Uterus (tissue), 4 donors: Measurements from ENCODE around the gene TDG. TPM values are rescaled to one million over a fixed set of nuclear protein-coding genes. Genes with fewer than 3 reads are reported as not detected.

Experiments
- DNase-seq, 2 donors: peaks; one replicate each; pipeline ENCODE4 v3.0.0-alpha.2; 2019 to 2020
- H3K27ac ChIP-seq, 2 donors: fragments of 200-600 bp; sonication (generic); 1 replicate in 1 of 2; 2 replicates in 1 of 2; pipeline ENCODE4 v1.5.1; 2016 to 2018
- H3K27me3 ChIP-seq, 2 donors: fragments of 200-600 bp; sonication (generic); one replicate each; pipeline ENCODE4 v1.5.1; 2018 to 2019; ENCODE audit warnings: control low read depth in 1 of 2
- H3K36me3 ChIP-seq, 2 donors: fragments of 200-600 bp; sonication (generic); one replicate each; pipeline ENCODE4 v1.5.1; 2019; ENCODE audit warnings: control low read depth in 1 of 2
- H3K4me1 ChIP-seq, 2 donors: fragments of 200-600 bp; sonication (generic); one replicate each; pipeline ENCODE4 v1.5.1; 2018 to 2019; ENCODE audit warnings: control low read depth in 1 of 2
- H3K4me3 ChIP-seq, 2 donors: fragments of 200-600 bp; sonication (generic); 1 replicate in 1 of 2; 2 replicates in 1 of 2; pipeline ENCODE4 v1.5.1; 2018 to 2019; ENCODE audit warnings: mild to moderate bottlenecking in 1 of 2
- H3K9me3 ChIP-seq, 2 donors: fragments of 200-600 bp; sonication (generic); one replicate each; pipeline ENCODE4 v1.5.1; 2019; ENCODE audit warnings: control low read depth in 1 of 2
- CTCF ChIP-seq, 4 experiments: fragments of 200-600 bp in 2 of 4; fragments of 450-650 bp in 2 of 4; sonication (generic) in 2 of 4; IDR thresholded peaks; one replicate each; pipeline ENCODE4 v1.5.1; 2016 to 2019; ENCODE audit warnings: antibody characterized with exemption in 4 of 4, mild to moderate bottlenecking in 2 of 4, moderate library complexity in 1 of 4
- POLR2A ChIP-seq, 2 donors: fragments of 450-650 bp; IDR thresholded peaks; one replicate each; pipeline ENCODE4 v1.6.1; 2016; ENCODE audit warnings: antibody characterized with exemption in 2 of 2, mild to moderate bottlenecking in 1 of 2, moderate library complexity in 1 of 2
- intact Hi-C: fragments of 100-400 bp; cut with DNase I; formaldehyde crosslinking; loops from one replicate; pipeline ENCODE4 v1.15.1; 2023; ENCODE audit warnings: low total_unique reads
- total RNA-seq, 4 donors: library from RNA; depleted of rRNA in 3 of 4; stranded (reverse); fragments of >200 nt in 3 of 4; gene quantifications; one replicate each; pipeline versions ENCODE4 v1.1.0 to v1.2.4, GENCODE V29; 2014 to 2023
- donor health status: DM: yes; HTN: yes; CAD: no.

Gene TDG
- total RNA-seq, 4 donors from 2014 or later: 8.7 to 46.3 (median 19.9) TPM

- H3K36me3 ChIP-seq: no peaks in the 10 kb centered on the region
- DNase-seq: no peak
- no peaks in the 10 kb centered on the region for H3K9me3 ChIP-seq
- intact Hi-C loops: loop anchor here (5.0 kb wide), 1 partner anchor 91 kb away; no protein-coding TSS in a partner anchor
- TF ChIP-seq POLR2A (IDR thresholded peaks at IDR 0.05): no peak
- no peak for TF ChIP-seq CTCF (IDR thresholded peaks at IDR 0.05)
- peaks cover 3 to 4% of the 10 kb centered on the region in 2 donors for H3K4me1 ChIP-seq
- H3K27me3 ChIP-seq: no peaks in the 10 kb centered on the region
- H3K4me3 ChIP-seq: peak overlapping the region; percentile 92 to 99
- peak overlapping the region; percentile 90 to 95 for H3K27ac ChIP-seq
These were observed 1.1 kb downstream of the TDG start for GRCh38 chr12:103966736-103967135.

GRCh38 chr12:103969391-103969790 is 3.7 kb downstream of the TDG start:
- H3K36me3 ChIP-seq: no peaks in the 10 kb centered on the region
- intact Hi-C loops: loop anchor here (5.0 kb wide), 1 partner anchor 88 kb away; no protein-coding TSS in a partner anchor
- TF ChIP-seq CTCF (IDR thresholded peaks at IDR 0.05) (no peak), POLR2A (IDR thresholded peaks at IDR 0.05) (no peak)
- DNase-seq: no peak
- H3K27ac ChIP-seq: no peak overlapping the region
- no peak overlapping the region for H3K4me3 ChIP-seq
- peaks cover 4 to 5% of the 10 kb centered on the region in 2 donors for H3K4me1 ChIP-seq
- H3K9me3 ChIP-seq: no peaks in the 10 kb centered on the region
- H3K27me3 ChIP-seq: no peaks in the 10 kb centered on the region

GRCh38 chr12:103973909-103974308 is 8.2 kb downstream of the TDG start:
- no peaks in the 10 kb centered on the region for H3K27me3 ChIP-seq
- H3K36me3 ChIP-seq: no peaks in the 10 kb centered on the region
- no peaks in the 10 kb centered on the region for H3K9me3 ChIP-seq
- DNase-seq: no peak
- no peak for TF ChIP-seq POLR2A (IDR thresholded peaks at IDR 0.05)
- TF ChIP-seq CTCF (IDR thresholded peaks at IDR 0.05): no peak
- no peak overlapping the region for H3K4me3 ChIP-seq
- H3K27ac ChIP-seq: no peak overlapping the region
- peaks cover 0 to 5% of the 10 kb centered on the region in 2 donors for H3K4me1 ChIP-seq
- intact Hi-C loops: no loop called here

GRCh38 chr12:103975368-103975767 is 9.7 kb downstream of the TDG start:
- TF ChIP-seq POLR2A (IDR thresholded peaks at IDR 0.05) (no peak), CTCF (IDR thresholded peaks at IDR 0.05) (no peak)
- intact Hi-C loops: no loop called here

GRCh38 chr12:103978384-103978982 is 12.8 kb downstream of the TDG start:
- Histone ChIP-seq H3K27ac (no peak overlapping the region), H3K4me1 (no peaks in the 10 kb centered on the region), H3K36me3 (no peaks in the 10 kb centered on the region), H3K9me3 (no peaks in the 10 kb centered on the region), H3K27me3 (no peaks in the 10 kb centered on the region), H3K4me3 (no peak overlapping the region)
- no peak for DNase-seq
- TF ChIP-seq POLR2A (IDR thresholded peaks at IDR 0.05): no peak
- TF ChIP-seq CTCF (IDR thresholded peaks at IDR 0.05): no peak
- intact Hi-C loops: no loop called here

More at GRCh38 chr12:103975368-103975767, 9.7 kb downstream of the TDG start:
- no peaks in the 10 kb centered on the region for H3K36me3 ChIP-seq
- no peaks in the 10 kb centered on the region for H3K9me3 ChIP-seq
- peaks cover 0 to 5% of the 10 kb centered on the region in 2 donors for H3K4me1 ChIP-seq
- H3K4me3 ChIP-seq: no peak overlapping the region
- no peaks in the 10 kb centered on the region for H3K27me3 ChIP-seq
- H3K27ac ChIP-seq: no peak overlapping the region
- no peak for DNase-seq
